HepG2 (cell line): ENCODE measurements around the gene QRICH2. TPM values are rescaled to one million over a fixed set of nuclear protein-coding genes. Genes with fewer than 3 reads are reported as not detected.

ENCODE experiments used
- AHDC1 ChIP-seq: sonication (generic); formaldehyde crosslinking; IDR thresholded peaks from 2 replicates; pipeline ENCODE4 v1.5.1; 2020; ENCODE audit warnings: mild to moderate bottlenecking, missing genetic modification reagents, borderline replicate concordance
- ATF7-NPFF ChIP-seq: sonication (generic); formaldehyde crosslinking; IDR thresholded peaks from 2 replicates; pipeline ENCODE4 v1.8.1; 2023; ENCODE audit warnings: mild to moderate bottlenecking, low read depth, missing genetic modification reagents, moderate library complexity
- CHCHD3 ChIP-seq: sonication (generic); formaldehyde crosslinking; IDR thresholded peaks from 2 replicates; pipeline ENCODE4 v1.8.0; 2022; ENCODE audit warnings: mild to moderate bottlenecking, missing genetic modification reagents, moderate library complexity
- GRHL1 ChIP-seq: sonication (generic); formaldehyde crosslinking; conservative IDR thresholded peaks from 2 replicates; pipeline ENCODE4 v1.8.0; 2022; ENCODE audit warnings: missing genetic modification reagents
- HNF1B ChIP-seq: sonication (generic); formaldehyde crosslinking; IDR thresholded peaks from 2 replicates; pipeline ENCODE4 v1.5.1; 2020; ENCODE audit warnings: mild to moderate bottlenecking, moderate library complexity, missing genetic modification reagents
- JUNB ChIP-seq: sonication (generic); formaldehyde crosslinking; IDR thresholded peaks from 2 replicates; pipeline ENCODE4 v1.8.0; 2022; ENCODE audit warnings: missing genetic modification reagents, mild to moderate bottlenecking, borderline replicate concordance
- NCOR1 ChIP-seq: fragments of 200-600 bp; sonication (generic); IDR thresholded peaks from 2 replicates; pipeline ENCODE4 v1.7.0; 2017; ENCODE audit warnings: antibody characterized with exemption, low read length, borderline replicate concordance
- PTBP1 ChIP-seq: fragments of 200-400 bp; formaldehyde crosslinking; IDR thresholded peaks from 2 replicates; pipeline ENCODE4 v1.6.1; 2018; ENCODE audit warnings: low read length, low read depth; ENCODE audit not compliant: poor library complexity, severe bottlenecking
- SETDB1 ChIP-seq: sonication (generic); formaldehyde crosslinking; IDR thresholded peaks from 2 replicates; pipeline ENCODE4 v1.5.1; 2020; ENCODE audit warnings: missing genetic modification reagents, mild to moderate bottlenecking, borderline replicate concordance
- ZBTB7B ChIP-seq: sonication (generic); formaldehyde crosslinking; IDR thresholded peaks from 2 replicates; pipeline ENCODE4 v1.4.0; 2020; ENCODE audit warnings: missing genetic modification reagents
- ZNF276 ChIP-seq: sonication (generic); formaldehyde crosslinking; IDR thresholded peaks from 2 replicates; pipeline ENCODE4 v1.4.0; 2020; ENCODE audit warnings: mild to moderate bottlenecking, low read depth, missing genetic modification reagents
- ZNF543 ChIP-seq: sonication (generic); formaldehyde crosslinking; IDR thresholded peaks from 2 replicates; pipeline ENCODE4 v1.4.0; 2020; ENCODE audit warnings: mild to moderate bottlenecking, missing genetic modification reagents
- ZNF598 ChIP-seq: sonication (generic); formaldehyde crosslinking; IDR thresholded peaks from 2 replicates; pipeline ENCODE4 v1.5.1; 2020; ENCODE audit warnings: mild to moderate bottlenecking, missing genetic modification reagents, borderline replicate concordance
- ZNF619 ChIP-seq: sonication (generic); formaldehyde crosslinking; IDR thresholded peaks from 2 replicates; pipeline ENCODE4 v1.4.0; 2020; ENCODE audit warnings: mild to moderate bottlenecking, missing genetic modification reagents
- ZNF879 ChIP-seq: sonication (generic); formaldehyde crosslinking; IDR thresholded peaks from 2 replicates; pipeline ENCODE4 v1.8.1; 2023; ENCODE audit warnings: missing genetic modification reagents
- polyA plus RNA-seq, 8 experiments: library from polyadenylated mRNA; depleted of rRNA in 3 of 8; stranded (reverse) in 7 of 8; unstranded in 1 of 8; fragments of >200 nt; fragmentation: Illumina TruSeq in 4 of 8; extraction: Trizol in 4 of 8; gene quantifications; 2 replicates each; pipeline versions ENCODE4 v1.2.1 to v1.2.3, GENCODE V29; 2011 to 2016; ENCODE audit warnings: low read depth in 4 of 8, missing spikeins in 1 of 8, mixed read lengths in 1 of 8; ENCODE audit not compliant: insufficient read depth in 1 of 8
- total RNA-seq, 5 experiments: library from RNA; depleted of rRNA; stranded (reverse); fragments of >200 nt; fragmentation: Illumina TruSeq; extraction: Trizol; gene quantifications; 2 replicates each; pipeline ENCODE4 v1.2.3, GENCODE V29; 2016; ENCODE audit warnings: low read depth in 1 of 5

QRICH2 gene
- total and polyA plus RNA-seq, 2 of the 13 experiments (the other 11 are each of a cell fraction or from before 2014, with no cell fraction given), result 3.7 to 5.7 TPM

- TF ChIP-seq AHDC1 (CRISPR knock-in tag), result peak; percentile 62; the same call in 1 of the 2 replicates
- TF ChIP-seq ZNF543, result no peak; the same call in 1 of the 2 replicates
- TF ChIP-seq ZNF276 (CRISPR knock-in tag), result 0 out of 2 replicates have a peak, but pooled peaks have one; percentile 9
- TF ChIP-seq GRHL1 (CRISPR knock-in tag), result no peak
- no peak for TF ChIP-seq ATF7-NPFF
- TF ChIP-seq PTBP1, result peak; percentile 74
- no peak for TF ChIP-seq ZBTB7B (CRISPR knock-in tag)
- no peak for TF ChIP-seq SETDB1 (CRISPR knock-in tag)
- TF ChIP-seq CHCHD3, result no peak
- peak; percentile 65; the same call in 1 of the 2 replicates for TF ChIP-seq HNF1B (CRISPR knock-in tag)
- TF ChIP-seq ZNF598 (CRISPR knock-in tag), result no peak
- no peak for TF ChIP-seq NCOR1
- no peak for TF ChIP-seq JUNB (CRISPR knock-in tag)
- no peak for TF ChIP-seq ZNF879
- TF ChIP-seq ZNF619 (CRISPR knock-in tag), result no peak
Measured at GRCh38 chr17:76353004-76353598, 45.0 kb upstream of the QRICH2 start (continued).
